ENCODE data around the gene POU2F2.

Gene POU2F2

GRCh38 chr19:42154471-42155323 is 22.5 kb upstream of the POU2F2 start:
- DNase-seq, result peak; percentile 90

GRCh38 chr19:42153672-42154433 is 21.6 kb upstream of the POU2F2 start:
- DNase-seq, result peak; percentile 89

DNA sequence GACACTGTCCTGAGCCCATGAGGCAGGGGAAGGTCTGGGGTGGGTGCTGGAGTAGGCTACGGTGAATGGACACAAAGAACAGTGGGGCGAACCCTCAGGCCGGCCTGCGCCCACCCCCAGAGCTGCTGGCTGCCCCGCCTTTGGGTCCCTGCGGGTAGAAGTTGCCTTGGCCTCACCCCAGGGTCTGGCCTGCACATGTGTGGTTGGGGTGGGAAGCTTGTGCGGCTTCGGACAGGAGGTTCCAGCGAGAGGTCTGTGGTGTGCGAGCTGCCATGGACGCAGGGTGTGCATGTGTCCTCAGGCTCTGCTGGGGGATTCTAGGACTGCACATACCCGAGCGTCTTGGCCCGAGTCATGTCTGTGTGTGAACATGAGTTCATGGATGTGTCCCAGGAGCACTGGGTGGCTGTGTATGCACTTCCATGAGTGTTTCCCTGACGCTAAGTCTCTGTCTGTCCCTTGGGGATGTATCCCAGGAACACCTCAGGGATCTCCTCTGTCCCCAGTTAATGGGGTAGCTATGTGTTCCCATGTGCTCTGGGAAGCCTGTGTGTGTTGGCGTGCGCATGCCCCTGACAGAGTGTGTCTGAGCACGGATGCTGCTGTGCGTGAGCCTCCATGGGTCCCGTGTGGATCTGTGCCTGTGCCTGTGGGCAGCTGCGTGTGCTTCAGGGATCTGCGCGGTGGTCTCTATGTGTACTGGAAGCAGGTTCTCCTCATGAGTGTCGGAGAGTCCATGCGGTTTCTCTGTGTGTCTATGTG is 20.8 kb upstream of the POU2F2 start:
- no peak for DNase-seq

DNA sequence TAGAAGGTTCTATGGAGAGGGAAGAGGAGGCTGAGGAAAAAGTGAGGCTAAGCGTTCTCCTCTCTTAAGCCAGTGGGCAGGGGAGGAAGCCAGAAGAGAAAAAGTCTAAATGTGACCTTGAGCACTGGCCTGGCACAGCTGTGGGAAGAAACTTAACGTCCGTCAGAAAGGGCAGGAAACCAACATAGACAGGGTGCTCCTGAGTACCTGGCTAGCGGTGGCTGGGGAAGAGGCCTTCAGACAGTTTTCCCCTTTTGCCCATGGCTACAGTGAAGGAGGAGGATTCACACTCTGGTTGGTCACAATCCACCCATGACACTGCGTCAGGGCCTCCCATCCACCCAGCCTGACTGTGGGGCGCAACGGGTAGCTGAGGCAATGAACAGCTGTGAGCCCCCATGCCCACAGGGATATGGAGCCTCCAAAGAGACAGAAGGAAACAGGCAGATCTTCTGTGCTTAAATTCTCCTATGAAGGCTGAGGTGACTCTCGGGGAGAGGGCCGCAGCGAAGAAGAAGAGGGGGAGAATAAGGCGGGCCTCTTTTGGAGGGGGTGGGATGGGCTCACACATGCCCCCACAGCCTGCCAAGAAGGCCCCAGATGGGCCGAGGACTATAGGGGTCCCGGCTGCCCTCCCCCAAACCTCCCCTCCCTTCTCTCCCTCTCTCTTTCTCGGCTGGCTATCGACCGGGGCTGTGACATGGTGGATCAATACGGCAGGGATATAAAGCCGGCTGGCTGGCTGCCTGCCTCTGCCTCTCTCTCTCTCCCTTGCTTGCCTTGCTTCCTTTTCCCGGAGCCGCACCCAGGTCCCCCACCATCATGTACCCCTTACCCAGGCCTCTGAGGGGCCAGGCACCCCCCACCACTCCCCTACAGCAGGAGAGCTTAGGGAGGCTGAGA is 19.8 kb upstream of the POU2F2 start:
- DNase-seq, result no peak

DNA sequence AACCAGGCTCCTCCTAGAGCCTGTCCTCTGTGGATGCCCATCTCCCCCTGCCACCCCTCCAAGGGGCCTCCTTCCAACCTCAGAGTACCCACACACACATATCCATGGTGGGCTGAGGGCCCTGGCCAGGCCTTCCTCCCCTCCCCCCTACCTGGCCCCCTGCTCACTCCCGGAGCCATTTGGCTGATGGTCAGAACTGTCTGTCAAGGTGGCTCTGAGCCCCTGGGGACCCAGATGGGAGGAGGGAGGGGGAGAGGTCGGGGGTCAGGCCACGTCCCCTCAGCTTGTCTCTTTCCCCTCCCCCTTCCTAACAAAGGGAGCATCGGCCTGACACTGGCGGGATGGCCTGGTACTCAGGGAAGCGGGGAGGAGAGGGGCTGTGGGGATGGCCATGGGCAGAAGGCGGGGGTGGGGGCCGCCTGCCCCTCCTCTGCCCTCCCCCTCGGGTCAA is 18.7 kb upstream of the POU2F2 start:
- no peak for DNase-seq

DNA sequence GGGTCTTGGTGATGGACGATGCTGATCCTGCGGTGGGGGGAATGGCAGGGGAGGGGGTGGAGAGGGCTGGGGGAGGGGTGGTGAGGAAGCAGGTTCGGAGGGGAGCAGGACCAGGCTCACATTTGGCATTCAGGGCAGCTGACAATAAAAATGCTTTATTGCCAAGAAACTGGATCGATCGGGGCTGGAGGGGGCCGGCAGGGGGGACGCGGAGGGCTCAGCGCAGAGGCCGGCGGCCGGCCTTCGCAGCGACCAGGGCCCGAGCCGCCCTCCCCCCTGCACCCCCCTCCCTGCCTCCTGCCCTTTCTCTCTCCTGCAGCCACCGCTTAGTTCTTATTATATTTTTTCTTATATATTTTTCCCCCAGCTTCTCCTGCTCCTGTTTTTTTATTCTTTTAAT is 18.1 kb upstream of the POU2F2 start:
- peak; percentile 88 for DNase-seq

DNA sequence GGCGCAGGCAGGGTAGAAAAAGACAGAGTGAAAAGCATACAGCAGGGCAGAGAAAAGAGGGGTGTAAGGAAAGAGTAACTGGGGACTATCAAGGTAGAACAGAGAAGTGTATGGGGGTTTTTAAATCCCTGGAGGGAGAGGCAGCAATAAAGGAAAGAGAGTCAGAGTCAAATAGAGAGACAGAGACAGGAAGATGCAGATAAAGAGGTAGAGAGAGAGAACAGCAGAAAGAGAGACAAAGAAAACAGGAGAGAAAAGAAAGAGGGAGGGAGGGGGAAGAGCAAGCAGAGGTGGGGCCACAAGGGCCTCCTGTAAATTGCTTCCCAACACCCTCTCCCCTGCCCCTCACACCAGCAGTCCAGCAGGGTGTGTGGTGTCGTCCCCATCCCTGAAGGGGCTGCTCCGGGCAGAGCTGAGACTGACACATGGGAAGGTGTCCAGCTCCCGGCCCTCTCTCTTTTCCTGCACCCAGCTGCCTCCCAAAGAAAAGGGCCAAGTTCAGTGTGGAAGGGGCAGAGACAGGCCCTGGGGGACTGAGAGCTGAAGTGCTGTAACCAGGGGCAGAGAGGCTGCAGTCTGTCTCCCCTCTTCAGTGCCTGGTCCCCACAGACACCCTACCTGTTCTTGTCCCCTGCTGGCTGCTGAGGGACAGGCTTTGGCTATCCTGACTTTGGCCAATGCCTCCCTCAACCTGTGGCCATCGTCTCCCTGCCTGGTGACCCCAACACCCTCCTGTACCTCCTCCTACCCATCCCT is 17.4 kb upstream of the POU2F2 start:
- DNase-seq, result peak; percentile 55

DNA sequence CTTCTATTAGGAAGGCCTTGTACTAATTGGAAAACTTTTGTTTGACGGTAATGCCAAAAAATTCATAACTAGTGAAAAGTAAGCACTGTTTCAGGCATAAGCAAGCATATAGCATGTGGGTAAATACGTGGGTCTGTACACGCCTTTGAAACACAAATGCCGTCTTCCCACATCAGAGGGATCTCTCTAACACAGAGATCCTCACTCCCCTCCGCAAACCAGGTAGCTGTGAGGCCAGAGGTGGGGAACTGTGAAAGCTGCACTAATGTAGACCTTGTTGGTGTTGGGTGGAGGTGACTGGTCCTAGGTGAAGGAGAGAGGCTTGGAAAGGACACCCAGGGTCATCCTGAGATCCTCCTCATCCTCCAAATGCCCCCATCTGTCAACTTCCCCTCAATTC is 16.0 kb upstream of the POU2F2 start:
- DNase-seq, result no peak

DNA sequence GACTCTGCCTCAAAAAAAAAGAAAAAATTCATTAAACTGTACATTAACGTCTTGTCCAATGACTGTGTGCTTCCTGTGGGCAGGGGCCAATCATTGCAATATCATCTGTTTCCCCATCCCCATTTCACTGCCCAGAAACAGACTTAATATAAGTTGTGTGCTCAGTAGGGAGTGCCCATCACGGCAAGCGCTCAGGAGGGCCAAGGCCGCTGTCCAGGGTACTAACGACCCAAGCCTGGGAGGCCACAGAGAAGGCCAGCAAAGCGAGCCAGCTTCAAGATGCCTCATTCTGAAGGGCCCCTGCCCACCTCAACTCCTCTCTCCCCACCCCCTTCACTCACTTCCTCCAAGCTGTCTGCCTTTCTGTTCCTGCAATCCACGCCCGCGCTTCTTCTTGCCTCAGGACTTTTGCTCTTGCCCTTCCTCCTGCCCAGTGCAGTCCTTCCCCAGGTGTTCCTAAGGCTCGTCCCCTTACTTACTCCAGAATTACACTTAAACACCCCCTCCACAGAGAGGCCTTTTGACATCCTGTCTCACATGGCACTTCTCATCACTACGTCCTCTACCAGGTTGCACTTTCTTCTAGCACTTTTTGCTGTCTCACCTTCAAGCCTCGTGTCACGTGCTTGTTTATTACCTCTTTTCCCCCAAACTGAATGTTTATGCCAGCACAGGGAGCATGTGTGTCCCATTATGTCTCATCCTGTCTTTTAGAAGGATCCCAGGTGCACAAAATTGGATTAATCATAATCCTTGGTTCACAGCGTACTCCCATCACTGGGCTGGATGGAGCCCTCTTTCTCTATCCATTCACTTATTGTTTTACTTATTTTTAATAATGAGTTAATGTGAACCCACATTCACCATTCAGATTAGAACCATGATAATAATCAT is 11.3 kb upstream of the POU2F2 start:
- peak; percentile 24 for DNase-seq

DNA sequence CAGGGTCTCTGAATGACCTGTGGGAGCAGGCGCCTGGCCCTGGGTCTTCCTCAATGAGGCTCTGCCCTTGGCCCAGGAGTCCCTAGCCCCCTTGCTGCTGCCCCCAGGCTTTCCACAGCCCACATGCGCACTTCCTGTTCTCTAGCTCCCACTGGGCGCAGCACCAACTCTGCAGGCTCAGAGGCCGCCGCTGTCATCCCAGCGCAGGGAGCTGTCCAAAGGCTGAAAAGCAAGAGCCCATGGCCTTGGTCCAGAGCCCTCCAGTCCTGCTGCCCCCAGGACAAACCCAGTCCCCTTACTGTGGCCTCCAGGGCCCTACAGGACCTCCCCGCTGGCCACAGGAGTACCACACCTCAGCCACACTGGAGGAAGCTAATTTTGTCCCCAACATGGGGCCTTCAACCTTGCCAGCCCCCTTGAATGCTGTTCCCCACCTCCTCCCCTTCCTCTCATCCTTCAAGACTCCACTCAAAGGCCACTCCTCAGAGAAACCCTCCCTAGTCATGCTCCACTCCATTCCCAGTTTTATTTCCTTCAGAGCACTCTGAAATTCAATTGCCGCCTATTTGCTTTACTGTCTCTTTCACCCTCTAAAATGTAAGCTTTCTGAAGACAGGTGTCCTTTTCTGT is 8.0 kb upstream of the POU2F2 start:
- no peak for DNase-seq

GRCh38 chr19:42134535-42135070 is 2.4 kb upstream of the POU2F2 start:
- DNase-seq, result no peak

DNA sequence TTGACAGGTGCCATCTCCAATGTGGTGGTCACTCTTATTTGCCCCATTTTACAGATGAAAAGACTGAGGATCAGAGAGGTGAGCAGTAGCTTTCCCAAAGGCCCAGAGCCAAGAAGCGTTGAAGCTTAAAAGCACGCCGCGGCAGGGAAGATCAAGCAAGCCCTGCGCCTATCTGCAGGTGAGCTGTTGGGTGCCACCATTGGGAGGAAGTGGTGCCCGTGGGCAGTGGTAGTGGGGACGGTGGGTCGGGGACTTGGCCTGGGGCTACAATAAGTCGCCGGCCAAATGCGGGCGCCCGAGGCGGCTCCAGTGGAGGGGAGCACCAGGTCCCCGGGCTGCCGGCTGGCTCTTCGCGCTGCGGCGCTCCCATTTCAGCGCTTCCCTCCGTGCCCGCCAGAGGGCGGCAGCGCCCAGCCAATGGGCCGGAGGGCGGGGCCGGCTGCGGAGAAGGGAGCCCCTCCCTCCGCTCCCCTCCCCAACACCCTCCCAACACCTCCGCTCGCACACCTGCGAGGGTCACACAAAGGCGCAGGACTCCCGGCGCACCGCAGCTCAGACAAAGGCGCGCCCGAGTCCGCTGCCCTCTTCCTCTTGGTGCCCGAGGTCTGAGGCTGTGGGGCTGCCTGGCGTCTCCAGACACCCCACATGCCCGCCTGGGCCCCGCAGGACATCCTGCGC is 744 bp upstream of the POU2F2 start:
- DNase-seq, result peak; percentile 96

DNA sequence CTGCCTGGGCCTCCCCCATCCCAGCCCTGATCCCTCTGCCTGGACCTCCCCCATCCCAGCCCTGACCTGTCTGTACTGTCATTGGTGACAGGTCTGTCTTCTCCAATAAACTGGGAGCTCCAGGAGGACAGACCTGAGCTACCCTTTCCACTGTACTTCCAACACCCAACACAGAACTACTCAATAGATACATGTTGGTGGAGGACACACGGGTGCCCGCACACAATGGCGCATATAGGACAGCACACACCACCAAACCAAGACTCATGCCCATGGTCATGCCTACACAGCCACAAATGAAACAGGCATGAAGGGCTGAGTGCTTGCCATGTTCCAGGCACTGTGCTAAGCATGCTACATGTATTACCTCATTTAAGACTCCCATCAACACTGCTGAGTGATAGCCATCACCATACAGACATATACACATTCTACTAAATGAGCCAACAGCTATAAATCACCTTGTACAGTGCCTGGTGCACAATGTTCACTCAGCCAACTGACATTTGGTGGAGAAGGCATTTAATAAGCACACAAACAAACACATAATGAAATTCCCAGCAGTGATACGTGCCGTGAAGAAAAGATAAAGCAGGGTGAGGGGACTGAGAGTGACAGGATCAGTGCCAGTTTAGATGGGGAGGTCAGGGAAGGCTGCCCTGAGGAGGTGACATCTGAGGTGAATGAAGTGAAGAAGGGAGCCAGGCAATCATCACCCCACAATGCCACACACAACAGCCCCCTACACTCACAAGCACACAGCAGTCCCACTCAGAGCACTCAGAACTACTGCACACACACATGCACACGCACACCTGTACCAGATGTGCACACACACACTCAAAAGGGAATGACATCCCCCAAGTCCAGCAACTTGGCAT is 857 bp downstream of the POU2F2 start:
- DNase-seq, result no peak

DNA sequence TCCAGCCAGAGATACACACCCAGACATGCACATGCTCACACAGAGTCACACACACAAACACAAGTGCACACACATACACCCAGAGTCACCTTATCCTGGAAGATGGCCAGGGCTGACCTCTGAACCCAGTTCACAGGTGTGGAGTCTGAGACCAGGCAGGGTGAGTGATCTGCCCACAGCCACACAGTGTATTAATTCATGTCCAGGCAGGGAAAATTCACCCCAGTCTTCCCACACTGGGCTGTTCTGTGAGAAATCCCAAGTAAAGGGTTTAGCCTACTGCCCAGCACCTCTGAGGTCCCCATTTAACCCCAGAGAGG is 2.0 kb downstream of the POU2F2 start:
- DNase-seq, result no peak

DNA sequence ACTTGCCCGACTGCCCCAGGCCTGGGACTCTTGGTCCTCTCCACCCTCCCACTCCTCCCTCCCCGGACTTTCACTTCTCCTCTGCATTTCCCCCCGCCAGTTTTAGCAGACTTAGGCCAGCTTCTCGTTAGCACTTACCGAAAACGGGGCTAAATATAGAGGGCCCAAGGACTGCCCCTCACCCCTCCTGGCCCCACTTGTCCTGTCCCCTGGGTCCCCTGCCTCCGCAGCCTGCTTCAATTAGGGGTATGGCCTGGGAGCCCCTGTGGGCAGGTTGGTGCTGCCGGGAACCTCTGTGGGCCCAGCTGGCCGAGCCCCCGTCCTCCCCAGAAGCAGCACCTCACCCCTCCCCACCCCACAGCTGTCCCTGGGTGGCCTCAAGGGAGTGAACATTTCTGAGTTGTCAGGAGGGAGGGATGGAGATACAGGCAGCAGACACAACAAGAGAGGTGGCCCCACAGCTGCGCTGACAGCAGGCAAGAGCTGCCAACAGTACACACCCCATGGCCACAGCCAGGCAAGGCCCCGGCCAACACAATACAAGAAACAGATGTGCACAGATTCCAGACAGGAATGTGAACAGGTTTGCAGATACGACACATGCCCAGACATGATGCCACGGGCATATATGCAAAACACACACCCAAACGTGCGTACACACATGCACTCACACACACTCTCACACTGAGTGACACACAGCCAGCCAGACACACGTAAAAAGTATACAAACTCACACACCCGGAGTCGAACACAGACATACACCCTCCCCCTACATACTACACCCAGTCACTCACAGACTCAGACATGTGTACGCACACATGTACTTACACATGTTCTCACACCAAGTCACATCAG is 2.6 kb downstream of the POU2F2 start:
- no peak for DNase-seq

GRCh38 chr19:42126574-42126973 is 5.7 kb downstream of the POU2F2 start:
- DNase-seq, result no peak

GRCh38 chr19:42125536-42125935 is 6.7 kb downstream of the POU2F2 start:
- DNase-seq, result peak; percentile 25

All from NCI-H146 (cell line).